Measurements from ENCODE around the gene CGB5.
"Not testable (repeated sequence)": the region's sequence is repeated elsewhere in the genome, so short reads cannot be mapped to it uniquely, and the experiment has no call there.

The CGB5 gene

DNA sequence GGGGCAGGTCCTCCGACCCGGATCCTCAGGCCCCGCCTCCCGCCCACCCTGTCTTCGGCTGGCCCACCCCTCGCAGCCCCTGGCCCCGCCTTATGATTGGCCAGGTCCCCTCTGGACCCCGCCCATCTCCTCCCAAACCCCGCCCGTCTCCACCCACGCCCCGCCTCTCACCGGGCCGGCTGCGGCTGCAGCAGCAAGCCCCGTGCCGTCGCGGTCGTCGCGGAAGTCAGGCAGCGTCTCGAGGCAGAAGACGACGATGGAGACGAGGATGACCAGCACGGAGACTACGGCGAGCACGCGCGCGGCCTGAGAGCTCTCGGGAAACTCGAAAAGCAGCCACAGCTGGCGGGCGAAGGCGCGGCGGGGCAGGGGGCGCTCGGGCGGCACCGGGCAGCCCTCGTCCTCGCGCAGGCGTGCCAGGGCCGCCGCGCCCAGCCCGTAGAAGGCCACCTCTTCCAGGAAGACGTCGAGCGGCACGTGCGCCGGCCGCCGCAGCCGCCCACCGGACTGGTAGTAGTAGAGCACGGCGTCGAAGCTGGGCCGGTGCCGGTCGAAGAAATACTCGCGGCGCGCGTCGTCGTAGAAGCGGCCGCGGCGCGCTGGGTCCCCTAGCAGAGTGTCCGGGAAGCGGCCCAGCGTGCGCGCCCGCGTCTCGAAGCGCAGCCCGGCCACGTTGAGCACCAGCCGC, 28.4 kb downstream of the CGB5 start:
- DNase-seq (ENCODE audit: low spot score) = peak; percentile 40
- TF ChIP-seq, protein P1, sequence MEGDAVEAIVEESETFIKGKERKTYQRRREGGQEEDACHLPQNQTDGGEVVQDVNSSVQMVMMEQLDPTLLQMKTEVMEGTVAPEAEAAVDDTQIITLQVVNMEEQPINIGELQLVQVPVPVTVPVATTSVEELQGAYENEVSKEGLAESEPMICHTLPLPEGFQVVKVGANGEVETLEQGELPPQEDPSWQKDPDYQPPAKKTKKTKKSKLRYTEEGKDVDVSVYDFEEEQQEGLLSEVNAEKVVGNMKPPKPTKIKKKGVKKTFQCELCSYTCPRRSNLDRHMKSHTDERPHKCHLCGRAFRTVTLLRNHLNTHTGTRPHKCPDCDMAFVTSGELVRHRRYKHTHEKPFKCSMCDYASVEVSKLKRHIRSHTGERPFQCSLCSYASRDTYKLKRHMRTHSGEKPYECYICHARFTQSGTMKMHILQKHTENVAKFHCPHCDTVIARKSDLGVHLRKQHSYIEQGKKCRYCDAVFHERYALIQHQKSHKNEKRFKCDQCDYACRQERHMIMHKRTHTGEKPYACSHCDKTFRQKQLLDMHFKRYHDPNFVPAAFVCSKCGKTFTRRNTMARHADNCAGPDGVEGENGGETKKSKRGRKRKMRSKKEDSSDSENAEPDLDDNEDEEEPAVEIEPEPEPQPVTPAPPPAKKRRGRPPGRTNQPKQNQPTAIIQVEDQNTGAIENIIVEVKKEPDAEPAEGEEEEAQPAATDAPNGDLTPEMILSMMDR (IDR thresholded peaks at IDR 0.05; ENCODE audit: extremely low read depth, missing control alignments) = no peak

GRCh38 chr19:49073514-49074378, 30.1 kb downstream of the CGB5 start:
- TF ChIP-seq, protein P1 (IDR thresholded peaks at IDR 0.05; ENCODE audit: extremely low read depth, missing control alignments) = no peak
- peak; percentile 41 for DNase-seq (ENCODE audit: low spot score)

GRCh38 chr19:49074869-49075268, 31.2 kb downstream of the CGB5 start:
- TF ChIP-seq, protein P1 (IDR thresholded peaks at IDR 0.05; ENCODE audit: extremely low read depth, missing control alignments) = peak; percentile 51
- DNase-seq (ENCODE audit: low spot score) = not testable (repeated sequence)

DNA sequence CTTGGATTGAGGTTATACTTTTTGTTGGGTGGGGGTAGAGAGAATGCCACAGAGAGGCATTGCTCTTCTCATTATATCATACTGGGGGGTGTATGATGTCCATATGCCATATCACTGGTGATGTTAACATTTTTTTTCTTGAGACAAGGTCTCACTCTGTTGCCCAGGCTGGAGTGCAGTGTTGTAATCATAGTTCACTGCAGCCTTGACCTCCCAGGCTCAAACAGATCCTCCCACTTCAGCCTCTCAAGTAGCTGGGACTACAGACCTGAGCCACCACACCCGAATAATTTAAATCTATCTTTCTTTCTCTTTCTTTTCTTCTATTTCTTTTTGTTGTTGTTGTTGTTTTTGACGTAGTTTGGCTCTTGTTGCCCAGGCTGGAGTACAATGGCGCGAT, 36.7 kb downstream of the CGB5 start:
- TF ChIP-seq, protein P1 (IDR thresholded peaks at IDR 0.05; ENCODE audit: extremely low read depth, missing control alignments) = no peak
- no peak for DNase-seq (ENCODE audit: low spot score)

DNA sequence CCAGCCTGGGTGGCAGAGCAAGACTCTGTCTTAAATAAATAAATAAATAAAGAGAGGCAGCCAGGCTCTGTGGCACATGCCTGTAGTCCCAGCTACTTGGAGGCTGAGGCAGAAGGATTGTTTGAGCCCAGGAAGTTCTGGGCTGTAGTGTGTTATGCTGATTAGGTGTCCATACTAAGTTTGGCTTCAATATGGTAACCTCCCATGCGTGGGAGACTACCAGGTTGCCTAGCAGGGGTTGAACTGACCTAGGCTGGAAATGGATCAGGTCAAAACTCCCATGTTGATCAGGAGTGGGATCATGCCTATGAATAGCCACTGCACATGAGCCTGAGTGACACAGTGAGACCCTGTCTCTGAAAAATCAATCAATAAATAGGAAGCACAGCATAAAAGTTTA, 37.6 kb downstream of the CGB5 start:
- TF ChIP-seq, protein P1 (IDR thresholded peaks at IDR 0.05; ENCODE audit: extremely low read depth, missing control alignments) = no peak
- DNase-seq (ENCODE audit: low spot score) = no peak

DNA sequence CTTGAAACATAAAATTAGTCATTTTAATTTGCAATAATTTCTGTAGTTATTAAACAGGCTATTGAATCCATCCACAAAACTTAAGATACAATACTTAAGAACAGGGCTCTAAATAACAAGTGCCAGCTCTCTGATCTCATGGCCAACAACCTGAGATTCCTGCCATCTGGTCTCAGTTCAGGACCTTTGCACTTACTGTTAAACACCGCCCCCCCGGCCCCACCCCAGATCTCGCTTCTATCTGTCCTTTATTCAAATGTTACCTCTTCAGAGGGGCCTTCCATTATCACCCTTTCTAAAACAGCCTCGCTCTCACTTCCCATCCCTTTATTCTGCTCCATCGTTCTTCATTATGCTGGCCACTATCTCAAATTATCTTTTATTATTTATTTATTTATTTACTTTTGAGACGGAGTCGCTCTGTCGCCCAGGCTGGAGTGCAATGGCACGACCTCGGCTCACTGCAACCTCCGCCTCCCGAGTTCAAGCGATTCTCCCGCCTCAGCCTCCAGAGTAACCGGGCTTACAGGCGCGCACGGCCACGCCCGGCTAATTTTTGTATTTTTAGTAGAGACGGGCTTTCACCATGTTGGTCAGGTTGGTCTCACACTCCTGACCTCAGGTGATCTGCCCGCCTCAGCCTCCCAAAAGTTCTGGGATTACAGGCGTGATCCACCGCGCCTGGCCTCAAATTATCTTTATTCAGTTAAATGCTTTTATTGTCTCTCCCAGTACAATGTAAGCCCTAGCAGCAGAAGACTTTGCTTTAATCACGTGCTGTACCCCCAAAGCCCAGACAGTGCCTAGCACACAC, 40.8 kb downstream of the CGB5 start:
- TF ChIP-seq, protein P1 (IDR thresholded peaks at IDR 0.05; ENCODE audit: extremely low read depth, missing control alignments) = no peak
- no peak for DNase-seq (ENCODE audit: low spot score)
